ENCODE results near the gene ACOX2. TPM values are rescaled to one million over a fixed set of nuclear protein-coding genes. Genes with fewer than 3 reads are reported as not detected.

The ACOX2 gene
- total and polyA plus RNA-seq, 2 of the 13 experiments (the other 11 are each of a cell fraction or from before 2014, with no cell fraction given), result 42.6 to 98.5 TPM

DNA sequence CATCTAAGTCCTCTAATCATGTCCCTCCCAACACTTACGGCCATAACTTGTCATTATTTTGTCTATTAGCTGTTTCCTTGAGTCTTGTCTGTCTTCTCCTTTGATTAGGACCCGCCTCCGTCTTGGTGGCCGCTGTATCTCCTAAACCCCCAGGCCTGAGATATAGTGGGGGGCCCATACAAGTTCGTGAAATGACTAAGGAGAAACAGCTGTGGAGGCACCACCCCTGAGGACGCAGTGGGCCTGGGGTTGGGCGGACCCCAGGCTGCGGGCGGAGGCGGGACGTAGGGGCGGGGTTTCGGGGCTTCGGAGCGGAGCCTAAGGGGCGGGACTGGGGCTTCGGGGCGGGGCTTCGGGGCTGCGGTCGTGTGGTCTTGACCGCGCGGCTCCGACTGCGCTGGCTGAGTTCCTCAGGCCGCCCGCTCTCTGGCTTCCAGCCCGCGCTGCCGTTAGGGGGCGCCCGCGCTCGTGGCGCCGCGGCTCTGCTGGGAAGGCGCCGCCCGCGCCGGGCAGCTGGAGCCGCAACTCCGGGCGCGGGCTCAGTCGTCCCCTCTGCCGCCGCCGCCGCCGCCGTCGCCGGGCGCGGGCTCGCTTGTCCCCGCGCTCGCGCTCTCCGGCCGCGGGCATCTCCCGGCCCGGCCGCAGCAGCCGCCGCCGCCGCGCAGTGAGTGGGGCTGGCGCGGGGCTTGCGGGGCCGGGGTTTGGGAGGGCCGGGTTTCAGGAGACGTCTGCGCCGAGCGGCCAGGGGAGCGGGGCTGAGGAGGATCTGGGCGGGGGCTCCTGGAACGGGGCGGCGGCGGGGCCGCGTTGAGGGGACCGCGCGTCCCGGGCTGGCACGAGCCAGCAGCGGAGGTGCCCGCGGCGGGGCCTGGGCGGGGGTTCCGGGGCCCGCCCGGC is 45.2 kb downstream of the ACOX2 start, which contains the start of gene KCTD6 (continued):
- TF ChIP-seq, protein P1, sequence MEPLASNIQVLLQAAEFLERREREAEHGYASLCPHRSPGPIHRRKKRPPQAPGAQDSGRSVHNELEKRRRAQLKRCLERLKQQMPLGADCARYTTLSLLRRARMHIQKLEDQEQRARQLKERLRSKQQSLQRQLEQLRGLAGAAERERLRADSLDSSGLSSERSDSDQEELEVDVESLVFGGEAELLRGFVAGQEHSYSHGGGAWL (CRISPR knock-in tag; IDR thresholded peaks at IDR 0.05), result no peak
- TF ChIP-seq FOSL1 (CRISPR knock-in tag; IDR thresholded peaks at IDR 0.05; ENCODE audit: borderline replicate concordance) (no peak), ZBTB21 (CRISPR knock-in tag; IDR thresholded peaks at IDR 0.05) (no peak), ZNF776 (CRISPR knock-in tag; IDR thresholded peaks at IDR 0.05) (no peak), HMG20B (CRISPR knock-in tag; conservative IDR thresholded peaks at IDR 0.05) (no peak), ZNF607 (CRISPR knock-in tag; IDR thresholded peaks at IDR 0.05; ENCODE audit: borderline replicate concordance) (no peak), RARG (CRISPR knock-in tag; IDR thresholded peaks at IDR 0.05; ENCODE audit: low read depth) (no peak), ZNF709 (CRISPR knock-in tag; IDR thresholded peaks at IDR 0.05) (0 out of 2 replicates have a peak, but pooled peaks have one; percentile 30), HOXA5 (CRISPR knock-in tag; IDR thresholded peaks at IDR 0.05) (no peak), CBX5 (CRISPR knock-in tag; IDR thresholded peaks at IDR 0.05; ENCODE audit: borderline replicate concordance) (no peak), HNF4G (IDR thresholded peaks at IDR 0.05; ENCODE audit: borderline replicate concordance, low read depth, low read length) (no peak), HNF4G (CRISPR knock-in tag; IDR thresholded peaks at IDR 0.05; ENCODE audit: borderline replicate concordance, low read depth) (no peak), SMC3 (IDR thresholded peaks at IDR 0.05; ENCODE audit: low read length) (no peak), NFIB (CRISPR knock-in tag; IDR thresholded peaks at IDR 0.05; ENCODE audit: borderline replicate concordance) (no peak), RXRB (CRISPR knock-in tag; IDR thresholded peaks at IDR 0.05; ENCODE audit: borderline replicate concordance) (0 out of 2 replicates have a peak, but pooled peaks have one; percentile 26), RFXANK (CRISPR knock-in tag; IDR thresholded peaks at IDR 0.05) (no peak), ZFYVE20 (CRISPR knock-in tag; IDR thresholded peaks at IDR 0.05; ENCODE audit: borderline replicate concordance, low read depth) (no peak)
- TF ChIP-seq, protein P2, sequence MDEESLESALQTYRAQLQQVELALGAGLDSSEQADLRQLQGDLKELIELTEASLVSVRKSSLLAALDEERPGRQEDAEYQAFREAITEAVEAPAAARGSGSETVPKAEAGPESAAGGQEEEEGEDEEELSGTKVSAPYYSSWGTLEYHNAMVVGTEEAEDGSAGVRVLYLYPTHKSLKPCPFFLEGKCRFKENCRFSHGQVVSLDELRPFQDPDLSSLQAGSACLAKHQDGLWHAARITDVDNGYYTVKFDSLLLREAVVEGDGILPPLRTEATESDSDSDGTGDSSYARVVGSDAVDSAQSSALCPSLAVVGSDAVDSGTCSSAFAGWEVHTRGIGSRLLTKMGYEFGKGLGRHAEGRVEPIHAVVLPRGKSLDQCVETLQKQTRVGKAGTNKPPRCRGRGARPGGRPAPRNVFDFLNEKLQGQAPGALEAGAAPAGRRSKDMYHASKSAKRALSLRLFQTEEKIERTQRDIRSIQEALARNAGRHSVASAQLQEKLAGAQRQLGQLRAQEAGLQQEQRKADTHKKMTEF (CRISPR knock-in tag; IDR thresholded peaks at IDR 0.05), result no peak
- TF ChIP-seq, protein P3, sequence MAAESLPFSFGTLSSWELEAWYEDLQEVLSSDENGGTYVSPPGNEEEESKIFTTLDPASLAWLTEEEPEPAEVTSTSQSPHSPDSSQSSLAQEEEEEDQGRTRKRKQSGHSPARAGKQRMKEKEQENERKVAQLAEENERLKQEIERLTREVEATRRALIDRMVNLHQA (CRISPR knock-in tag; IDR thresholded peaks at IDR 0.05), result no peak
- TF ChIP-seq, protein P4, sequence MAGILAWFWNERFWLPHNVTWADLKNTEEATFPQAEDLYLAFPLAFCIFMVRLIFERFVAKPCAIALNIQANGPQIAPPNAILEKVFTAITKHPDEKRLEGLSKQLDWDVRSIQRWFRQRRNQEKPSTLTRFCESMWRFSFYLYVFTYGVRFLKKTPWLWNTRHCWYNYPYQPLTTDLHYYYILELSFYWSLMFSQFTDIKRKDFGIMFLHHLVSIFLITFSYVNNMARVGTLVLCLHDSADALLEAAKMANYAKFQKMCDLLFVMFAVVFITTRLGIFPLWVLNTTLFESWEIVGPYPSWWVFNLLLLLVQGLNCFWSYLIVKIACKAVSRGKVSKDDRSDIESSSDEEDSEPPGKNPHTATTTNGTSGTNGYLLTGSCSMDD (CRISPR knock-in tag; IDR thresholded peaks at IDR 0.05), result no peak
- TF ChIP-seq, protein P5, sequence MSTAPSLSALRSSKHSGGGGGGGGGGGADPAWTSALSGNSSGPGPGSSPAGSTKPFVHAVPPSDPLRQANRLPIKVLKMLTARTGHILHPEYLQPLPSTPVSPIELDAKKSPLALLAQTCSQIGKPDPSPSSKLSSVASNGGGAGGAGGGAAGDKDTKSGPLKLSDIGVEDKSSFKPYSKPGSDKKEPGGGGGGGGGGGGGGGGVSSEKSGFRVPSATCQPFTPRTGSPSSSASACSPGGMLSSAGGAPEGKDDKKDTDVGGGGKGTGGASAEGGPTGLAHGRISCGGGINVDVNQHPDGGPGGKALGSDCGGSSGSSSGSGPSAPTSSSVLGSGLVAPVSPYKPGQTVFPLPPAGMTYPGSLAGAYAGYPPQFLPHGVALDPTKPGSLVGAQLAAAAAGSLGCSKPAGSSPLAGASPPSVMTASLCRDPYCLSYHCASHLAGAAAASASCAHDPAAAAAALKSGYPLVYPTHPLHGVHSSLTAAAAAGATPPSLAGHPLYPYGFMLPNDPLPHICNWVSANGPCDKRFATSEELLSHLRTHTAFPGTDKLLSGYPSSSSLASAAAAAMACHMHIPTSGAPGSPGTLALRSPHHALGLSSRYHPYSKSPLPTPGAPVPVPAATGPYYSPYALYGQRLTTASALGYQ (CRISPR knock-in tag; IDR thresholded peaks at IDR 0.05), result no peak
